Adrenal gland (tissue), 5 donors: ENCODE data around the gene UGT1A10.

Experiments
- POLR2A ChIP-seq, 2 donors: fragments of 450-650 bp; IDR thresholded peaks; one replicate each; pipeline ENCODE4 v1.6.1; 2017; ENCODE audit warnings: antibody characterized with exemption in 2 of 2, mild to moderate bottlenecking in 2 of 2, moderate library complexity in 1 of 2
- TF ChIP-seq, protein P1 (sequence below), 6 experiments: fragments of 450-650 bp in 4 of 6; fragments of 200-600 bp in 2 of 6; sonication (generic) in 1 of 6; IDR thresholded peaks; 1 replicate in 5 of 6; 2 replicates in 1 of 6; pipeline versions ENCODE4 v1.5.1 to v1.8.0; 2016 to 2021; ENCODE audit warnings: antibody characterized with exemption in 6 of 6, mild to moderate bottlenecking in 2 of 6, moderate library complexity in 1 of 6
- donor health status: DM: no; HTN: no; CAD: no.

DNA sequence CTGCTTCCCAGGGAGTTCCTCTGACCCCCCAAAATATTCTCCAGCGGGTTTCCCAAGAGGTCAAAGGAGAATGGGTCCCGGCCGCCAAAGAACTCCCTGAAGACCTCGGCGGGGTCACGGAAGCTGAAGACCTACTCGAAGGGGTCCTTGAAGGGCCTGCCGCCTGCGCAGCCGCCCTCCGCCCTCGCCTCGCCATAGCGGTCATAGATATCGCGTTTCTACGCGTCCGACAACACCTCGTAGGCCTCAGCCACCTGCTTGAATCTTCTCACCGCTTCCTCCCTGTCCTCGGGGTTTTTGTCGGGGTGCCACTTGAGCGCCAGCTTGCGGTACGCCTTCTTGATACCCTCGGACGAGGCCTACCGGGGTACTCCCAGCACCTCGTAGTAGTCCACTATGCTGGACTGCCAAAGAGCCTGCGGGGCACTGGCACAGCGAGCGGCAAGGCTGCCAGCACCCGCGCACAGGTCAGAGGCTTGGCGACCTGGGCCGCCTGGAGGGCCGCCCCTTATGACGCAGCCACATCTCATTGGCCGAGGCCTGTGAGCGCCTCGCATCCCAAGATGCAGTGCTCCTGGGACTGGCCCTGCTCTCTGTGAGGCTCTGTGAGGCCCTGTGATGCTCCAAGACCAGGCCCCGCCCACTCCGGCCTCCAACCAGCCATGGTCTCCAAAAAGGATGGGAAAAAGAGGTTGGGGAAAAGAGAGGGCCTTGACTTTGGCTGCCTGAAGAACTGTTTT lies 118.8 kb downstream of the UGT1A10 start:
- TF ChIP-seq, protein P1, sequence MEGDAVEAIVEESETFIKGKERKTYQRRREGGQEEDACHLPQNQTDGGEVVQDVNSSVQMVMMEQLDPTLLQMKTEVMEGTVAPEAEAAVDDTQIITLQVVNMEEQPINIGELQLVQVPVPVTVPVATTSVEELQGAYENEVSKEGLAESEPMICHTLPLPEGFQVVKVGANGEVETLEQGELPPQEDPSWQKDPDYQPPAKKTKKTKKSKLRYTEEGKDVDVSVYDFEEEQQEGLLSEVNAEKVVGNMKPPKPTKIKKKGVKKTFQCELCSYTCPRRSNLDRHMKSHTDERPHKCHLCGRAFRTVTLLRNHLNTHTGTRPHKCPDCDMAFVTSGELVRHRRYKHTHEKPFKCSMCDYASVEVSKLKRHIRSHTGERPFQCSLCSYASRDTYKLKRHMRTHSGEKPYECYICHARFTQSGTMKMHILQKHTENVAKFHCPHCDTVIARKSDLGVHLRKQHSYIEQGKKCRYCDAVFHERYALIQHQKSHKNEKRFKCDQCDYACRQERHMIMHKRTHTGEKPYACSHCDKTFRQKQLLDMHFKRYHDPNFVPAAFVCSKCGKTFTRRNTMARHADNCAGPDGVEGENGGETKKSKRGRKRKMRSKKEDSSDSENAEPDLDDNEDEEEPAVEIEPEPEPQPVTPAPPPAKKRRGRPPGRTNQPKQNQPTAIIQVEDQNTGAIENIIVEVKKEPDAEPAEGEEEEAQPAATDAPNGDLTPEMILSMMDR (IDR thresholded peaks at IDR 0.05): no peak
- no peak for TF ChIP-seq POLR2A (IDR thresholded peaks at IDR 0.05)
